HG02840 (cell line): ENCODE data around the gene CA10.

Source experiments
- ATAC-seq: cut with Tn5 transposase; IDR thresholded peaks from one replicate; pipeline ENCODE4 v1.9.1; 2021; ENCODE audit warnings: mild to moderate bottlenecking, moderate library complexity, moderate number of reproducible peaks; ENCODE audit not compliant: unreplicated experiment, low FRiP score

CA10 gene

GRCh38 chr17:51793686-51794085, 364.8 kb downstream of the CA10 start:
- ATAC-seq = no peak

- ATAC-seq = no peak
Observed at GRCh38 chr17:51778842-51779241, 379.7 kb downstream of the CA10 start.

- no peak for ATAC-seq
Observed at GRCh38 chr17:51770027-51770759, 388.3 kb downstream of the CA10 start.

GRCh38 chr17:51769231-51769630, 389.3 kb downstream of the CA10 start:
- ATAC-seq = no peak

GRCh38 chr17:51768706-51769105, 389.8 kb downstream of the CA10 start:
- ATAC-seq = no peak

- no peak for ATAC-seq
Observed at GRCh38 chr17:51767287-51767686, 391.2 kb downstream of the CA10 start.

- ATAC-seq = no peak
Observed at GRCh38 chr17:51765282-51766135, 393.0 kb downstream of the CA10 start.

- ATAC-seq = peak; percentile 88
Observed at GRCh38 chr17:51764387-51764971, 394.0 kb downstream of the CA10 start.

- ATAC-seq = no peak
Observed at GRCh38 chr17:51763058-51763457, 395.5 kb downstream of the CA10 start.

- ATAC-seq = no peak
Observed at GRCh38 chr17:51761105-51761504, 397.4 kb downstream of the CA10 start.

GRCh38 chr17:51759260-51759659, 399.3 kb downstream of the CA10 start:
- no peak for ATAC-seq

- no peak for ATAC-seq
Observed at GRCh38 chr17:51751072-51751471, 407.4 kb downstream of the CA10 start.

- no peak for ATAC-seq
Observed at GRCh38 chr17:51748749-51749604, 409.5 kb downstream of the CA10 start.

- ATAC-seq = no peak
Observed at GRCh38 chr17:51746421-51746820, 412.1 kb downstream of the CA10 start.

- no peak for ATAC-seq
Observed at GRCh38 chr17:51745993-51746392, 412.5 kb downstream of the CA10 start.

GRCh38 chr17:51743477-51743876, 415.0 kb downstream of the CA10 start:
- no peak for ATAC-seq

GRCh38 chr17:51742571-51742970, 415.9 kb downstream of the CA10 start:
- ATAC-seq = no peak

GRCh38 chr17:51741458-51741857, 417.1 kb downstream of the CA10 start:
- no peak for ATAC-seq

GRCh38 chr17:51740531-51740930, 418.0 kb downstream of the CA10 start:
- no peak for ATAC-seq

- ATAC-seq = no peak
Observed at GRCh38 chr17:51739245-51739886, 419.1 kb downstream of the CA10 start.
